IMR-90 (cell line): ENCODE results near the gene BAZ2B. TPM values are rescaled to one million over a fixed set of nuclear protein-coding genes. Genes with fewer than 3 reads are reported as not detected.

Source experiments
- ATAC-seq: fragments of 200-7000 bp; cut with Tn5 transposase; 2 replicates; pipeline ENCODE4 v1.9.1; 2020; ENCODE audit warnings: low read depth, mild to moderate bottlenecking, moderate library complexity
- BruUV-seq: library from RNA; stranded (reverse); fragments of 400-500 nt; replicated peaks from 2 replicates; lab custom pipeline; 2021; lab: Mats Ljungman, UMichigan
- CTCF ChIA-PET: fragments of 300-600 bp; formaldehyde crosslinking; extraction: SDS; loops from one replicate; lab custom pipeline; 2021; ENCODE audit warnings: antibody characterized with exemption; lab: Yijun Ruan, JAX
- POLR2A ChIA-PET: fragments of 300-600 bp; sonication (Branson Sonifier 250); formaldehyde crosslinking; loops from one replicate; lab custom pipeline; 2022; ENCODE audit warnings: antibody characterized with exemption; ENCODE audit not compliant: unreplicated experiment; lab: Charles Lee
- DNase-seq: peaks from one replicate; pipeline ENCODE4 v3.0.0; 2013
- H2AFZ ChIP-seq: replicated peaks from 2 replicates; pipeline ENCODE3; 2013; ENCODE audit warnings: low read length, mild to moderate bottlenecking; ENCODE audit not compliant: poor library complexity
- H2AK5ac ChIP-seq: 2 replicates; pipeline ENCODE4 v1.6.1; 2013; ENCODE audit warnings: low read depth, low read length, inconsistent platforms
- H2AK9ac ChIP-seq: replicated peaks from 2 replicates; pipeline ENCODE3; 2013; ENCODE audit warnings: mild to moderate bottlenecking, low read depth, low read length, moderate library complexity; ENCODE audit not compliant: poor library complexity
- H2BK120ac ChIP-seq: 2 replicates; pipeline ENCODE4 v1.6.1; 2013; ENCODE audit warnings: low read depth, low read length, inconsistent platforms
- H2BK15ac ChIP-seq: 3 replicates; pipeline ENCODE4 v1.6.1; 2013; ENCODE audit warnings: low read depth, low read length, inconsistent platforms
- H2BK20ac ChIP-seq: 2 replicates; pipeline ENCODE4 v1.6.1; 2013; ENCODE audit warnings: low read depth, mild to moderate bottlenecking, inconsistent platforms, low read length, moderate library complexity
- H2BK5ac ChIP-seq: 2 replicates; pipeline ENCODE4 v1.6.1; 2013; ENCODE audit warnings: mild to moderate bottlenecking, low read depth, low read length, inconsistent platforms; ENCODE audit not compliant: poor library complexity, severe bottlenecking
- H3K14ac ChIP-seq: replicated peaks from 2 replicates; pipeline ENCODE4 v1.6.1; 2013; ENCODE audit warnings: low read depth, low read length, inconsistent platforms
- H3K18ac ChIP-seq: 2 replicates; pipeline ENCODE4 v1.6.1; 2013; ENCODE audit warnings: low read depth, low read length, control low read depth
- H3K23ac ChIP-seq: 2 replicates; pipeline ENCODE4 v1.6.1; 2013; ENCODE audit warnings: low read depth, low read length, inconsistent platforms
- H3K27ac ChIP-seq: 2 replicates; pipeline ENCODE4 v1.5.1; 2013; ENCODE audit warnings: mild to moderate bottlenecking, control low read depth, low read length; ENCODE audit not compliant: insufficient read depth
- H3K27me3 ChIP-seq: 2 replicates; pipeline ENCODE4 v1.6.1; 2013; ENCODE audit warnings: low read length; ENCODE audit not compliant: control insufficient read depth, insufficient read depth
- H3K36me3 ChIP-seq: 2 replicates; pipeline ENCODE4 v1.6.1; 2013; ENCODE audit warnings: low read length, mixed read lengths; ENCODE audit not compliant: control insufficient read depth, insufficient read depth
- H3K4ac ChIP-seq: 2 replicates; pipeline ENCODE4 v1.6.1; 2013; ENCODE audit warnings: low read depth, low read length, inconsistent platforms
- H3K4me1 ChIP-seq: 2 replicates; pipeline ENCODE4 v1.6.1; 2013; ENCODE audit warnings: low read length, mixed read lengths; ENCODE audit not compliant: control insufficient read depth, insufficient read depth
- H3K4me2 ChIP-seq: 2 replicates; pipeline ENCODE4 v1.6.1; 2013; ENCODE audit warnings: low read depth, mild to moderate bottlenecking, control low read depth, low read length, moderate library complexity
- H3K4me3 ChIP-seq: 2 replicates; pipeline ENCODE4 v1.5.1; 2013; ENCODE audit warnings: low read depth, mild to moderate bottlenecking, control low read depth, low read length, moderate library complexity; ENCODE audit not compliant: insufficient read depth
- H3K56ac ChIP-seq: 2 replicates; pipeline ENCODE4 v1.6.1; 2013; ENCODE audit warnings: low read length, inconsistent platforms; ENCODE audit not compliant: insufficient read depth; ENCODE audit errors: extremely low read depth
- H3K79me1 ChIP-seq, 2 experiments: 2 replicates each; pipeline ENCODE4 v1.6.1; 2013; ENCODE audit warnings: low read length in 2 of 2, inconsistent platforms in 1 of 2, low read depth in 1 of 2
- H3K9ac ChIP-seq: 2 replicates; pipeline ENCODE4 v1.6.1; 2013; ENCODE audit warnings: low read depth, low read length, control low read depth
- H3K9me1 ChIP-seq: 2 replicates; pipeline ENCODE4 v1.6.1; 2013; ENCODE audit warnings: low read length, inconsistent platforms; ENCODE audit not compliant: insufficient read depth
- H3K9me3 ChIP-seq: 2 replicates; pipeline ENCODE4 v1.6.1; 2013; ENCODE audit warnings: low read length; ENCODE audit not compliant: control insufficient read depth, insufficient read depth
- H4K20me1 ChIP-seq: 2 replicates; pipeline ENCODE4 v1.6.1; 2013; ENCODE audit warnings: low read length, inconsistent platforms; ENCODE audit not compliant: insufficient read depth
- H4K5ac ChIP-seq: 2 replicates; pipeline ENCODE4 v1.6.1; 2013; ENCODE audit warnings: mild to moderate bottlenecking, low read depth, low read length, control low read depth
- H4K8ac ChIP-seq, 2 experiments: 2 replicates each; pipeline ENCODE4 v1.6.1; 2013; ENCODE audit warnings: low read depth in 2 of 2, low read length in 2 of 2, control low read depth in 1 of 2, inconsistent platforms in 1 of 2
- H4K91ac ChIP-seq: 2 replicates; pipeline ENCODE4 v1.6.1; 2013; ENCODE audit warnings: low read depth, low read length, inconsistent platforms; ENCODE audit not compliant: insufficient read depth
- BHLHE40 ChIP-seq: fragments of 150-350 bp; IDR thresholded peaks from 2 replicates; pipeline ENCODE4 v1.6.1; 2016; ENCODE audit warnings: mild to moderate bottlenecking, low read depth, low read length
- MAFK ChIP-seq: IDR thresholded peaks from 2 replicates; pipeline ENCODE4 v1.6.1; 2012; ENCODE audit warnings: low read depth, low read length, improper control_type of control experiment
- NFE2L2 ChIP-seq: fragments of 150-350 bp; IDR thresholded peaks from 2 replicates; pipeline ENCODE4 v1.6.1; 2016; ENCODE audit warnings: low read depth, mild to moderate bottlenecking, low read length
- SMC3 ChIP-seq: fragments of 150-350 bp; IDR thresholded peaks from 2 replicates; pipeline ENCODE4 v1.6.1; 2016; ENCODE audit warnings: low read depth, mild to moderate bottlenecking, antibody characterized with exemption, low read length, moderate library complexity
- WGBS, 2 experiments: methylation state at CpG; one replicate each; pipeline versions ENCODE4 v1.1.5 to v1.1.7; 2013; ENCODE audit warnings: missing lambda C conversion rate in 2 of 2; ENCODE audit not compliant: insufficient read length in 1 of 2; ENCODE audit errors: extremely low coverage in 2 of 2; 5-methylcytosine and 5-hydroxymethylcytosine counted together
- dilution Hi-C: fragments of 300-500 bp; cut with HindIII; formaldehyde crosslinking; loops from one replicate; pipeline ENCODE4 v1.14.3; 2018; ENCODE audit warnings: low sequenced_read_pairs; ENCODE audit not compliant: unreplicated experiment
- in situ Hi-C: fragments of 300-500 bp; cut with MboI; formaldehyde crosslinking; loops from 3 replicates; pipeline ENCODE4 v1.14.3; 2019; ENCODE audit warnings: low sequenced_read_pairs, inconsistent platforms, mixed read lengths
- intact Hi-C: fragments of 100-400 bp; cut with micrococcal nuclease; formaldehyde crosslinking; loops from 2 replicates; pipeline ENCODE4 v1.10.0; 2022
- polyA plus RNA-seq, 3 experiments: library from polyadenylated mRNA; depleted of rRNA; stranded (reverse); fragments of >200 nt; gene quantifications; 2 replicates each; pipeline ENCODE4 v1.2.3, GENCODE V29; 2012; ENCODE audit warnings: low replicate concordance in 1 of 3
- total RNA-seq: library from RNA; depleted of rRNA; stranded (reverse); fragments of >200 nt; gene quantifications from 2 replicates; pipeline ENCODE4 v1.2.3, GENCODE V29; 2012

Gene BAZ2B
- total and polyA plus RNA-seq, 2 of the 4 experiments (the other 2 are of a cell fraction): 8.9 to 42.1 TPM

GRCh38 chr2:159457589-159457988 lies 158.8 kb downstream of the BAZ2B start:
- TF ChIP-seq SMC3 (no peak), BHLHE40 (no peak), NFE2L2 (no peak), MAFK (no peak)
- dilution Hi-C loops: no loop called here

More at GRCh38 chr2:159457589-159457988, 158.8 kb downstream of the BAZ2B start:
- DNase-seq (no peak), ATAC-seq (no peak)
- Histone ChIP-seq H3K4ac (no peak overlapping the region), H3K4me3 (no peak overlapping the region), H2BK120ac (no peak overlapping the region), H2BK15ac (no peak overlapping the region), H3K79me1 (peaks cover 3 to 8% of the 10 kb centered on the region in 2 experiments; a peak in 2 of 4 replicates), H2BK20ac (no peak overlapping the region), H4K91ac (no peak overlapping the region), H3K23ac (no peak overlapping the region), H2AFZ (no peak overlapping the region), H2AK5ac (no peak overlapping the region), H4K8ac (no peak overlapping the region; a peak in 1 of 4 replicates), H3K4me2 (no peak overlapping the region), H3K36me3 (peaks cover 3% of the 10 kb centered on the region; the same call in 1 of the 2 replicates), H2BK5ac (no peak overlapping the region), H3K9me3 (no peaks in the 10 kb centered on the region), H3K27me3 (no peaks in the 10 kb centered on the region), H2AK9ac (no peak overlapping the region), H3K56ac (no peak overlapping the region), H3K14ac (no peak overlapping the region), H3K9me1 (no peaks in the 10 kb centered on the region), H4K20me1 (no peaks in the 10 kb centered on the region; the same call in 1 of the 2 replicates), H3K9ac (no peak overlapping the region), H3K27ac (no peak overlapping the region), H4K5ac (no peak overlapping the region), H3K18ac (no peak overlapping the region), H3K4me1 (peaks cover 2% of the 10 kb centered on the region)
- in situ Hi-C loops: no loop called here
- BruUV-seq: no TSS peak
- CTCF ChIA-PET: no interaction called here
- intact Hi-C loops: no loop called here
- 83% methylated on average over 1 of the region's 1 CpG; no CpG with 5 or more reads in 1 of the 2 experiments for WGBS, 2 experiments
- POLR2A ChIA-PET: interaction anchor here (0.5 kb wide), 1 partner anchor 231 kb away, joined by 3 read pairs; no protein-coding TSS in a partner anchor
